HG02938 (cell line): Measurements from ENCODE around the gene OSBP2.

ENCODE experiments used
- ATAC-seq: cut with Tn5 transposase; IDR thresholded peaks from one replicate; pipeline ENCODE4 v1.9.1; 2021; ENCODE audit warnings: mild to moderate bottlenecking, moderate library complexity; ENCODE audit not compliant: unreplicated experiment

Gene OSBP2

DNA sequence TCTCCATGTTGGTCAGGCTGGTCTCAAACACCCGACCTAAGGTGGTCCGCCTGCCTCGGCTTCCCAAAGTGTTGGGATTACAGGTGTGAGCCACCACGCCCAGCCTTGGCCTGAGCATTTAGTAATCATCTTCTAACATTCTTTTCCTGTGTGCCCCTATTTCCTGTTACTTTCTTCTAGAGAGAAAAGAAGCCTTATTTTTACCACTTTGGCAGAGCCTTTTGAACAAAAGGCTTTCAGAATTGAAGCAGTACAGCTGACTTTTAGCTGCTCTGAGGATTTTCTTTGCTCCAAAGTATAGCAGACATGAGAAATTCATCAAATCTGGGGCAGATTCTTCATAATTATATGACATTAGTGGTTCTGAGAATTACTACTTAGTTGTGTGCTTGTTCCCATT, 260.5 kb downstream of the OSBP2 start:
- ATAC-seq = no peak
